Endothelial cell of umbilical vein (primary cell): ENCODE measurements around the gene APBA2.

ENCODE experiments used
- EZH2 ChIP-seq: IDR thresholded peaks from 2 replicates; pipeline ENCODE4 v1.6.1; 2012; ENCODE audit warnings: borderline replicate concordance, low read depth, mild to moderate bottlenecking, moderate library complexity, low read length, inconsistent platforms; ENCODE audit not compliant: severe bottlenecking
- GATA2 ChIP-seq: IDR thresholded peaks from 2 replicates; pipeline ENCODE4 v1.7.0; 2011; ENCODE audit warnings: low read depth, mild to moderate bottlenecking, moderate library complexity, mixed read lengths, low read length; ENCODE audit not compliant: insufficient read length, insufficient read depth
- POLR2AphosphoS5 ChIP-seq: IDR thresholded peaks from 2 replicates; pipeline ENCODE4 v1.6.1; 2012; ENCODE audit warnings: low read depth, mild to moderate bottlenecking, control low read depth, low read length, moderate library complexity; ENCODE audit not compliant: insufficient read depth
- TF ChIP-seq, protein P1 (sequence below), 2 donors: IDR thresholded peaks; 1 replicate in 1 of 2; 2 replicates in 1 of 2; pipeline ENCODE4 v1.5.1; 2011; ENCODE audit warnings: low read length in 2 of 2, mild to moderate bottlenecking in 2 of 2, moderate library complexity in 2 of 2, control low read depth in 1 of 2, inconsistent platforms in 1 of 2, low read depth in 1 of 2; ENCODE audit not compliant: insufficient read depth in 1 of 2; ENCODE audit errors: extremely low read depth in 1 of 2

DNA sequence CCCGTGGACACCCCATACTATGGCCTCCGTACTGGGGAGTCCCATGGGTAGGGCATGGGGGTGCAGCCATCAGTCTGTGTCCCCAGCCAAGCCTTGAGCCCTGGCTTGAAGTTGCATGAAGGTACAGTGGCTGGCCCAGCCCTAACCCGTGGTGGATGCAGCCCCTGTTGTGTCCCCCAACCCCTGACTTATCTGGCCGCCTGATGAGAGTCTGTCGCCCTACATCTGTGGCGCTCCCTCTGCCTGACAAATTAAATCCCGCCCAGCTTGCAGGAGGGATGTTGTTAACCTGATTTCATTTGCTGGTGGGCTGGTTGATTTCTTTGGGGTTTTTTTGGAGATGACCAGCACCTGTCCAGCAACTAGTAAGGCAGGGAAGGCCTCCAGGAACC is 186.1 kb downstream of the APBA2 start:
- TF ChIP-seq, protein P1, sequence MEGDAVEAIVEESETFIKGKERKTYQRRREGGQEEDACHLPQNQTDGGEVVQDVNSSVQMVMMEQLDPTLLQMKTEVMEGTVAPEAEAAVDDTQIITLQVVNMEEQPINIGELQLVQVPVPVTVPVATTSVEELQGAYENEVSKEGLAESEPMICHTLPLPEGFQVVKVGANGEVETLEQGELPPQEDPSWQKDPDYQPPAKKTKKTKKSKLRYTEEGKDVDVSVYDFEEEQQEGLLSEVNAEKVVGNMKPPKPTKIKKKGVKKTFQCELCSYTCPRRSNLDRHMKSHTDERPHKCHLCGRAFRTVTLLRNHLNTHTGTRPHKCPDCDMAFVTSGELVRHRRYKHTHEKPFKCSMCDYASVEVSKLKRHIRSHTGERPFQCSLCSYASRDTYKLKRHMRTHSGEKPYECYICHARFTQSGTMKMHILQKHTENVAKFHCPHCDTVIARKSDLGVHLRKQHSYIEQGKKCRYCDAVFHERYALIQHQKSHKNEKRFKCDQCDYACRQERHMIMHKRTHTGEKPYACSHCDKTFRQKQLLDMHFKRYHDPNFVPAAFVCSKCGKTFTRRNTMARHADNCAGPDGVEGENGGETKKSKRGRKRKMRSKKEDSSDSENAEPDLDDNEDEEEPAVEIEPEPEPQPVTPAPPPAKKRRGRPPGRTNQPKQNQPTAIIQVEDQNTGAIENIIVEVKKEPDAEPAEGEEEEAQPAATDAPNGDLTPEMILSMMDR (IDR thresholded peaks at IDR 0.05; ENCODE audit: extremely low read depth in 1 of 2, insufficient read depth in 1 of 2, low read depth in 1 of 2, low read length in 2 of 2): no peak
- no peak for TF ChIP-seq GATA2
- TF ChIP-seq EZH2: no peak
- TF ChIP-seq POLR2AphosphoS5: no peak
